ENCODE measurements around the gene EPB41L1.

- TF ChIP-seq, protein P1, sequence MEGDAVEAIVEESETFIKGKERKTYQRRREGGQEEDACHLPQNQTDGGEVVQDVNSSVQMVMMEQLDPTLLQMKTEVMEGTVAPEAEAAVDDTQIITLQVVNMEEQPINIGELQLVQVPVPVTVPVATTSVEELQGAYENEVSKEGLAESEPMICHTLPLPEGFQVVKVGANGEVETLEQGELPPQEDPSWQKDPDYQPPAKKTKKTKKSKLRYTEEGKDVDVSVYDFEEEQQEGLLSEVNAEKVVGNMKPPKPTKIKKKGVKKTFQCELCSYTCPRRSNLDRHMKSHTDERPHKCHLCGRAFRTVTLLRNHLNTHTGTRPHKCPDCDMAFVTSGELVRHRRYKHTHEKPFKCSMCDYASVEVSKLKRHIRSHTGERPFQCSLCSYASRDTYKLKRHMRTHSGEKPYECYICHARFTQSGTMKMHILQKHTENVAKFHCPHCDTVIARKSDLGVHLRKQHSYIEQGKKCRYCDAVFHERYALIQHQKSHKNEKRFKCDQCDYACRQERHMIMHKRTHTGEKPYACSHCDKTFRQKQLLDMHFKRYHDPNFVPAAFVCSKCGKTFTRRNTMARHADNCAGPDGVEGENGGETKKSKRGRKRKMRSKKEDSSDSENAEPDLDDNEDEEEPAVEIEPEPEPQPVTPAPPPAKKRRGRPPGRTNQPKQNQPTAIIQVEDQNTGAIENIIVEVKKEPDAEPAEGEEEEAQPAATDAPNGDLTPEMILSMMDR (IDR thresholded peaks at IDR 0.05) = no peak
- no peak for TF ChIP-seq POLR2A (IDR thresholded peaks at IDR 0.05; ENCODE audit: low read depth)
- TF ChIP-seq POLR2AphosphoS5 (IDR thresholded peaks at IDR 0.05) = no peak
- no peak for TF ChIP-seq EP300 (IDR thresholded peaks at IDR 0.05)
Measured at GRCh38 chr20:36112112-36112511, 42.4 kb upstream of the EPB41L1 start.

All from esophagus muscularis mucosa (tissue), 4 donors.